Ishikawa (cell line): ENCODE data around the gene SBK3.

ENCODE experiments used
- CEBPB ChIP-seq: IDR thresholded peaks from 2 replicates; pipeline ENCODE4 v1.6.1; 2012
- CREB1 ChIP-seq: IDR thresholded peaks from 2 replicates; pipeline ENCODE4 v1.6.1; 2012; ENCODE audit warnings: low read depth
- EGR1 ChIP-seq: IDR thresholded peaks from 2 replicates; pipeline ENCODE4 v1.6.1; 2012
- EP300 ChIP-seq: IDR thresholded peaks from 2 replicates; pipeline ENCODE4 v1.6.1; 2012; ENCODE audit warnings: borderline replicate concordance
- FOXM1 ChIP-seq: IDR thresholded peaks from 2 replicates; pipeline ENCODE4 v1.6.1; 2012; ENCODE audit warnings: low read depth, borderline replicate concordance
- MAX ChIP-seq: IDR thresholded peaks from 2 replicates; pipeline ENCODE4 v1.6.1; 2012
- NFIC ChIP-seq: IDR thresholded peaks from 2 replicates; pipeline ENCODE4 v1.6.1; 2012
- RAD21 ChIP-seq: IDR thresholded peaks from 2 replicates; pipeline ENCODE4 v1.6.1; 2012; ENCODE audit warnings: low read depth
- REST ChIP-seq: IDR thresholded peaks from 2 replicates; pipeline ENCODE4 v1.6.1; 2012; ENCODE audit warnings: low read depth, mild to moderate bottlenecking
- TAF1 ChIP-seq: IDR thresholded peaks from 2 replicates; pipeline ENCODE4 v1.6.1; 2012; ENCODE audit warnings: low read depth, mild to moderate bottlenecking
- TCF12 ChIP-seq: IDR thresholded peaks from 2 replicates; pipeline ENCODE4 v1.6.1; 2012; ENCODE audit warnings: low read depth
- TEAD4 ChIP-seq: IDR thresholded peaks from 2 replicates; pipeline ENCODE4 v1.6.1; 2012
- USF1 ChIP-seq: IDR thresholded peaks from 2 replicates; pipeline ENCODE4 v1.6.1; 2012
- YY1 ChIP-seq: IDR thresholded peaks from 2 replicates; pipeline ENCODE4 v1.6.1; 2012; ENCODE audit warnings: low read depth
- ZBTB7A ChIP-seq: IDR thresholded peaks from 2 replicates; pipeline ENCODE4 v1.6.1; 2012; ENCODE audit warnings: low read depth

The SBK3 gene

GRCh38 chr19:55516878-55517620 lies 28.3 kb downstream of the SBK3 start:
- no peak for TF ChIP-seq TAF1
- no peak for TF ChIP-seq EP300
- no peak for TF ChIP-seq NFIC
- no peak for TF ChIP-seq ZBTB7A
- TF ChIP-seq YY1, result no peak
- TF ChIP-seq TEAD4, result no peak
- no peak for TF ChIP-seq EGR1
- TF ChIP-seq RAD21, result peak; percentile 95
- no peak for TF ChIP-seq CEBPB
- TF ChIP-seq REST, result no peak
- no peak for TF ChIP-seq FOXM1
- peak; percentile 95 for TF ChIP-seq CREB1
- no peak for TF ChIP-seq MAX
- TF ChIP-seq TCF12, result no peak
- no peak for TF ChIP-seq USF1

- TF ChIP-seq CEBPB, result no peak
- no peak for TF ChIP-seq NFIC
- TF ChIP-seq TEAD4, result no peak
- TF ChIP-seq EGR1, result no peak
- TF ChIP-seq USF1, result no peak
- TF ChIP-seq TAF1, result no peak
- TF ChIP-seq FOXM1, result no peak
Measured at GRCh38 chr19:55508120-55508519, 37.2 kb downstream of the SBK3 start.

GRCh38 chr19:55504981-55505380 lies 40.4 kb downstream of the SBK3 start:
- TF ChIP-seq TAF1 (no peak), FOXM1 (no peak), REST (no peak), NFIC (no peak), EGR1 (no peak), TCF12 (no peak), ZBTB7A (no peak)

- TF ChIP-seq REST, result no peak
- no peak for TF ChIP-seq EGR1
- no peak for TF ChIP-seq EP300
Measured at GRCh38 chr19:55504252-55504603, 41.1 kb downstream of the SBK3 start.

- TF ChIP-seq ZBTB7A, result peak; percentile 82
- TF ChIP-seq YY1, result no peak
- no peak for TF ChIP-seq TCF12
- no peak for TF ChIP-seq NFIC
- peak; percentile 91 for TF ChIP-seq CREB1
- TF ChIP-seq USF1, result peak; percentile 65
- TF ChIP-seq RAD21, result peak; percentile 93
- TF ChIP-seq CEBPB, result no peak
- peak; percentile 100 for TF ChIP-seq MAX
Measured at GRCh38 chr19:55503502-55504251, 41.7 kb downstream of the SBK3 start.
